Measurements from ENCODE around the gene TGM3.
A peak's percentile ranks its signal among the peaks of the same experiment; 100 is the strongest.

The TGM3 gene

DNA sequence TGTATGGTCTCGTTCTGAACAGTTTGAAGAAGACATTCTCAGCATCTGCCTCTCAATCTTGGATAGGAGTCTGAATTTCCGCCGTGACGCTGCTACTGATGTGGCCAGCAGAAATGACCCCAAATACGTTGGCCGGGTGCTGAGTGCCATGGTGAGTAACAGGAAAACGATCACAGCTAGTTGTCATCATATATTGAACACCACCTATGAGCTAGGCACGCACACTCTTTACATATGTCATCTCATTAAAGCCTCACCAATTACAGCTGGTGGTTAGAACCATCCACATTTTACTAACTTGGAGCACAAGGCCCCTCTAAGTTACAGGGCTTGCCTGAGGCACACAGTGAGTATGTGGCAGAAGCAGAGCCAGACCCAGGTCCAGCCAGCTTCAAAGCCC is 17.1 kb downstream of the TGM3 start:
- DNase-seq, result no peak

DNA sequence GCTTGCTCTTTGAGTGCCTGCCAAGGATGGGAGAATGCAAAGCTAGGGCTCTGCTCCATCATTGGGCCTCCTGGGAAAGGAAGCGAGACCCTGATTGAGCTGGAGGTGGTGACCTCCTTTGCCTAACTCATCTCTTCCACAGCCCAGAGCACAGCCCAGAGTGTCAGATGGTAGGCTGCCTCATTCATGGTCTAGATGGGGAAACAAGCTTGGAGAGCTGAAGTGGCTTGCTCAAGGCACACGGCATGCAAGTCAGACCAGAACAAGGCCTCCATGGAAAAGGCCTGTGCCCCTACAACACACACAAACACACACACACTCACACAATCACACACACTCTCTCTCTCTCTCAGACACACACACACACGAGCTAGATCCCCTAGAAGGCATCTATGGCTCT is 17.5 kb downstream of the TGM3 start:
- no peak for DNase-seq

DNA sequence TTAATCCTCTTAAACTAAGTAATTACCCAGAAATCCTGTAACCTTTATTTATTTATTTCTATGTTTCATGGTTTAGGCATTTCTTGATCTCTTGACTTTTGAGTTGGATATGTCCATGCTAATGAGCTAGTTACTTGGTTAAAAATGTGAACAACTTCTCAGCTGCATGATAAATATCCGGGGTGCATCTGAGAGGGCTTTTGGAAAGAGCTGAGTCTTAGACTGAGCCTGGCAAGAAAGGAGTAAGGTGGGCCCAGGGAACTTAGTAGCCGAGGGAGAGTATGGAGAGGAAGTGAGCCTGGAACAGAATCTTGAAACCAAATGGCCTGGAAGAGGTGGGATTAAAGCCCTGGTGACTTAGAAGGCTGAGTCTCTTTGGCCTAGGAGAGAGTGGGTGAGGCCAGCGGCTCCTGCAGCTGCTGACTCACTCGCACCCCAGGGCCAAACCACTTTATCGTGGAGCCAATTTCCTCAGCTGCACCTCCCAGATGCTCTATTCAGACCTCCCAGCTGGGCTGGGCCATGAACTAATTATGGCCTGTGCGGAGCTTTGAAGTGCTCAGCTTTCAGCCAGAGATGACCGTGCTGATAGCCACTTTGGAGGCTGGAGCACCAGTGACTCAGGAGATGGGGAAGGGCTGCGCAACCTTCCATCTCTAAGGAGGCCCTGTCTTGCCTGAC is 19.1 kb downstream of the TGM3 start:
- peak; percentile 62 for DNase-seq

DNA sequence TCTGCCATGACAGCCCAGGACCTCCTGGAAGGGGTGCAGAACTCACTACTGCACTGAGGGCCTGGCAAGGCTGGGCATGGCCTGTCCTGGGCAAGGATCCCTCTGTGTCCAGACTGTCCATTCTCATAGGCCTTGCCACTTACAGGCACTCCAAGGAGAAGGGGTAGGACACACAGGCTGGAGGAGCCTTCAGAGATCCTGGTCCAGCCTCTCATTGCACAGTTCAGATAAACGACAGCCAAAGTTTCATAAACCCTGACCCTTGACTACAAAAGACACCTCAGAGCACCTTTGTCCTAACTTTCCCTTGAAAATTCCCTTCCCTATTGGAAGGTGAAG is 19.6 kb downstream of the TGM3 start:
- DNase-seq, result no peak

DNA sequence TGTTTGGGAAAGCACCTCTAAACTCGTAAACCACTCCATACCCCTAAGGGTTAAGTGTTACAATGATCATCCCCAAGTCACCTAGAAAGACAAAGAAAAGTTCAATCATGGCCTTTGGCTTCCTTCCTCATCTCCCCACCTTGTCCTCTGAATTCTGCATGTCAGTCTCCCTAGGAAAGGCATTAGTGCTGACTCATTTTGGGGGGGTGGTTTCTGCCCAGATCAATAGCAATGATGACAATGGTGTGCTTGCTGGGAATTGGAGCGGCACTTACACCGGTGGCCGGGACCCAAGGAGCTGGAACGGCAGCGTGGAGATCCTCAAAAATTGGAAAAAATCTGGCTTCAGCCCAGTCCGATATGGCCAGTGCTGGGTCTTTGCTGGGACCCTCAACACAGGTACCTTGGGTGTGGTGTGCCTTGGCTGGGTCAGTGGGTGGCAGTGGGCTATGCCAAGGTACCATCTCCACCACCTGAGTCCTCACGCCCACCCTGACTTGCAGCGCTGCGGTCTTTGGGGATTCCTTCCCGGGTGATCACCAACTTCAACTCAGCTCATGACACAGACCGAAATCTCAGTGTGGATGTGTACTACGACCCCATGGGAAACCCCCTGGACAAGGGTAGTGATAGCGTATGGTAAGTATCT is 21.2 kb downstream of the TGM3 start:
- no peak for DNase-seq

DNA sequence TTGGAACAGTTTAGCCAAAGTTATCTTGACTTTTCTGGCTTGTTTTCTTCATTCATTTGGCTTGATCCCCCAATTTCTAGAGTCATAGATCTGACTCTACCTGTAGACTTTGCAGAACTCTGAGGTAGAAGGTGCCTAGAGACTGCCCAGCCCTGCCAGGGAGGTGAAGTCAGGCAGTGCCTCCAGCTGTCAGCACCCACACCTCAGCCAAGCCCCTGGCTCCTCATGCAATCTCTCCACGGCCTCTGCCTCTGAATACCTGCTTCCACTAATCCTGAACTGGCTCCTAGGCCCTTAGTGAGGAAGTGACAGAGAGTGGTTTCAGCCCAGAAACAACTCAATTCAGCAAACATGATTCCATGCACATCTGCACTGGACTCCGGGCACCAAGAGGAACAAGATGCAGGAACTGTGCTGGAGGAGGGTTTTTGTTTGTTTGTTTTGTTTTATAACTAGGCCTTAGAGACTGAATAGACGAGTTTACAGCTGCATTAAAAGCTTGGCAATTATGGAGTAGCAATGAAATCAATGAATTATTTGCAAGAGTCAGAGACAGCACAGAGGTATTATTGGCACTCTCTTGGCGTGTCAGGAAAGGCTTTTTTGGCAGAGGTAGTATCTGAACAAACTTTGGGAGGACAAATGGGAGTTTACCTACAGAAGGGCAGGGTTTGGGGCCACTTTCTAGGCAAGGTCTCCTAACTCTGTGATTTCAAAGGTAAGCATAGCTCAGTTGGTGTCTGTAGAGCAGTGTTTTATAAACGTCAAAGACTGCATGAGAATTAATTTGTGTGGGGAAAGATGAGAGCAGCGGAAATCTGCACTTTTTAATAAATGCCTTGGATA is 25.2 kb downstream of the TGM3 start:
- no peak for DNase-seq

DNA sequence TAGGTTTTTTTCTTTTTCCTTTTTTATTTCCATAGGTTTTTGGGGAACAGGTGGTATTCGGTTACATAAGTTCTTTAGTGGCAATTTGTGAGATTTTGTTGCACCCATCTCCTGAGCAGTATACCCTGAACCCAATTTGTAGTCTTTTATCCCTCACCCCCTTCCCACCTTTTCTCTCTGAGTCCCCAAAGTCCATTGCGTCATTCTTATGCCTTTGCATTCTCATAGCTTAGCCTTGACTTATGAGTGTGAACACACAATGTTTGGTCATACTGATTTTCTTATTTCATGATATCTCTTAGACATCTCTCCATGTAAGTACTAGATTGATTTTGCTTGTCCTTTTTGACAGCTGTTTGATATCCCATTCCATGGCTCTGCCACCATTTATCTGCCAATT is 27.2 kb downstream of the TGM3 start:
- no peak for DNase-seq

DNA sequence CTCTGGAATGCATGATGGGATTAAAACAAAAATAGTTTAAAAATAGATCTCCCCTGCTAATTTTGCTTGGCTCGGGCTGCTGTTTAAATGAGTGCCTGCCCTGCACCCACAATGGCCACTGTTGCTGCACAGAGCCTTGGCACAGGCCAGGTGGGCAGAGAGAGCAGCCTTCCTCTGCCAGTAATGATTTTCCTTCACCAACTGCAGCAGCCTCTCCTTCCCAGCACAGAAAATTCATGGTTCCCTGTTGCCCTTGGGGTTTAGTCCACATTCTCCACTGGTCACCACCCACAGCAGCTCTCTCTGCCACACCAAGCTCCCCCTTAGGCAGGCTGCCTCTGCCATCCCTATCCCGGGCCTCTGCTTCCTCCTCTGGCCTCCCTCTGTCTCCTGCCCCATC is 30.2 kb downstream of the TGM3 start:
- no peak for DNase-seq

DNA sequence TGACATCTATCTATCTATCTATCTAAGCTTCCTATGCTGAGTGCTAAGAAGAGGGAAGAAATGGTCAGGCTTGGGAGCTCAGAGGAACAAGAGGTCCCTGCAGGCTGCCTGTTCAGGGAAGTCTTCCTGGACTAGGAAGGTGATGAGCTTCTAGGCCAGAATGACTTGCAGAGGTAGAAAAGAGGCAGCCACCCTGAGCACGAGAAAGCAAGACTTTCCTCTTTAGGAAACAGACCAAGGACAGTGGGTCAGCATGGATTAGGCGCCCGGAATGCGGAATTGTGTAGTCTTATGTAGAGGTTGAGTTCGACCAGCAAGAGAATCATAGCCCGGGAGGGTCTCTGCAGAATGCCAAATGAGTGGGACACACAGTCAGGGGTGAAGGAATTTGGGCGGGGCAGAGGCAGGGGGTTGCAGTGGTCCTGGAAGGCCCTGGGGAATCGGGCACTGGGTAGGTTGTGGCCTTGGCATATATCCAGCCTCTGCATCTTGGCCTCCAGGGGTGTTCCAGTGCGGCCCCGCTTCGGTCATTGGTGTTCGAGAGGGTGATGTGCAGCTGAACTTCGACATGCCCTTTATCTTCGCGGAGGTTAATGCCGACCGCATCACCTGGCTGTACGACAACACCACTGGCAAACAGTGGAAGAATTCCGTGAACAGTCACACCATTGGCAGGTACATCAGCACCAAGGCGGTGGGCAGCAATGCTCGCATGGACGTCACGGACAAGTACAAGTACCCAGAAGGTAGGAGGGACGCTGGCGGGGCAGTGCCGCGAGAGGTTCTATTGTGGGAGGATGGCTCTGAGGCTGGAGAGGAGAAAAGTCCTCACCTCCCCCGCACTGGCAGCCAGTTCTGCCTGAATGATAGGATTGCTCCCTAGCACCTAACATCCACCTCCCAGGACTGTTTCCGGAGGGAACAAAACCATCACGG is 32.1 kb downstream of the TGM3 start:
- no peak for DNase-seq

DNA sequence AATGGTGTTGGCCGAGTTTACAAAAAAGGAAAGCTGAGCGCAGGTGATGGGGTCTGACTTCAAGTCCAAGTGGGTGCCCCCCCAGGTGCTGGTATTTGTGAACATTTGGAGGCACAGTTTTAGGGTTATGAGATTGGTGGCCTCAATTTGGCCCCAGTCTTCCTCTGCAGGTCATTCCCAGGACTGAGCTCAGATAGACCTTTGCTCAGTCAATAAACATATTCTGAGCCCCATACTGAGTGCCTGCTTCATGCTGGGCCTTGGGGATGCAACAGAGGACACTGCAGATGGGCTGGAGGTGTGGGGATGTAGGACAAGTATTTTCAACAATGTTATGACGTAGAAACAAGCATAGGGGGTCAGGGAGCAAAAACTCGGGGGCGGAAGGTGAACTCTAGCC is 33.5 kb downstream of the TGM3 start:
- DNase-seq, result no peak

DNA sequence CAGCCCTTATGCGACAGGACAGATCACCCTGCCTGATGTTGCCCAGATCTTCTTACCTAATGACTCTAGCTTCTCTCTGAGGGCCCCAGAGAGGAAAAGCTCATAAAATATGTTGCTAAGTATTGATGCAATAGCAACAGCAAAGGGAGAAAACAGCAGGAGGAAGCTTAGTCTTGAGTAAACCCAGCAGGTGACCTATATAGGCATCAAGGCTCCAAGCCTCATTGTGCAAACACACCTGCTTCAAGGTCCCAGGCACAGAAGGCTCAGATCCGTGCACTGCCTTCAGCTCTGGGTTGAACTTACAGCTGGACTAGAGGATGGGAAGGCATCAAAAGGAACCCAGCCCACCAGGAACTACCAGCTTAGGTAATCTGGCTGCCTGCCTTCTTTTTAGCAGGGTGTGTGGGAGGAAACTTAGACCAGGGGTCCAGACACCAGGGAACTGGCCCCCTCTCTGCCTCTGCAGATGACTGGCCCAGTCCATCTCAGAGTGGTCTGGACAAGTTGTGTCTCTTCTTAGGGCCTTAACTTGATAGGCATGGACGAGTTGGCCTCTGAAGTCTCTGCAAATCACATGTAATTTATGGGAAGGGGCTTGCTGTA is 34.4 kb downstream of the TGM3 start:
- peak; percentile 55 for DNase-seq

DNA sequence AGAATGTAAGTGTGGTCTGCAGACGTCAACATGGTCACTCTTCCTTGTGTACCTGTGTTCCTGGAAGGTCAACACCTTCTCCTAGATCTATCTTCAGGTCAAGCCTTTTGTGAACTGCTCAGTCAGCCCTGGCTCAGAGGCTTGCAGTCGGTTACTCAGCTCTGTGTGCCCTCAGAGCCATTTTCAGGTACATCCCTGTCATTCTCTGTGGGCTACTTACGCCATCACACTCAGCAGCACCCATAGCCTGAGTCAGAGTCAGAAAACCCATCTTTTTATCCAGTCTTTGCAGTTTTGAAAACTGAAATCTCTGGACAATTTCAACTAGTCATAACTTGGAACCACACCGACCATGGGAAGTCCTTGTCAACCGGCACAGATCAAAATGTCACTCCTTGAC is 35.3 kb downstream of the TGM3 start:
- no peak for DNase-seq

DNA sequence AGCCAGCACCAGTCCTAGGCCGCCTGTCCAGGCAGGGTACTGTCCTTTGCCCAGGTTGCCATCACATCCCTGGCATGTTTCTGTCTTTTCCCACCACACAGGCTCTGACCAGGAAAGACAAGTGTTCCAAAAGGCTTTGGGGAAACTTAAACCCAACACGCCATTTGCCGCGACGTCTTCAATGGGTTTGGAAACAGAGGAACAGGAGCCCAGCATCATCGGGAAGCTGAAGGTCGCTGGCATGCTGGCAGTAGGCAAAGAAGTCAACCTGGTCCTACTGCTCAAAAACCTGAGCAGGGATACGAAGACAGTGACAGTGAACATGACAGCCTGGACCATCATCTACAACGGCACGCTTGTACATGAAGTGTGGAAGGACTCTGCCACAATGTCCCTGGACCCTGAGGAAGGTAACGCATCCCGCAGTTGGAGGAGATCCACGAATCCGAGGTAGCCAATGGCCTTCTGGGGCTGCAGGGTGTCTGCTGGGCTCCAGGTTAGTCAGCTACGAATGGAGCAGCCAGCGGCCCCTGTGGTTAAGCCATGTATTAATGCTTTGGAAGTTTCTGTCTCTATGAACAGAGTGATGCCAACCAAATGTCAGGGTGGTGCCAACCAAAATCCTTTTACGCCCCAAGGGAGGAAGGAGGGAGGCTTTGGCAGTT is 36.2 kb downstream of the TGM3 start:
- DNase-seq, result no peak

DNA sequence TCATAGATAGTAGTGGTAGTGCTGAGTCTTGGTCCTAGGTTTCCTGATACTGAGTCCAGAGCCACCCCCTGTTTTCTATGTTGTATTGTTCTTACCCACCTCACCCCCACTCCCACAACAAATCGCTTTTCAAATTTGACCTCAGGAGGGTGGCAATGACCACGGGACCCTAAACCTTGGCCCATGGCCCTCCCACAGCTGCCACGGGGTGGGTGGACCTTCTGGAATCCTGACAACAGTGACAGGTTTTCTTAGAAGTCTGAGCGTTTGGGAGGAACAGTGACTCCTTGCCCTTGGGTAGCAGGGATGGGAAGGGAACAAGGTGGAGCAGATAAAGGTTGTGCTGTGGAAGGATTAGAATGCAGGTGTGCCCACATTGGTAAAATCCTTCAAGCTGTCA is 36.9 kb downstream of the TGM3 start:
- DNase-seq, result no peak

DNA sequence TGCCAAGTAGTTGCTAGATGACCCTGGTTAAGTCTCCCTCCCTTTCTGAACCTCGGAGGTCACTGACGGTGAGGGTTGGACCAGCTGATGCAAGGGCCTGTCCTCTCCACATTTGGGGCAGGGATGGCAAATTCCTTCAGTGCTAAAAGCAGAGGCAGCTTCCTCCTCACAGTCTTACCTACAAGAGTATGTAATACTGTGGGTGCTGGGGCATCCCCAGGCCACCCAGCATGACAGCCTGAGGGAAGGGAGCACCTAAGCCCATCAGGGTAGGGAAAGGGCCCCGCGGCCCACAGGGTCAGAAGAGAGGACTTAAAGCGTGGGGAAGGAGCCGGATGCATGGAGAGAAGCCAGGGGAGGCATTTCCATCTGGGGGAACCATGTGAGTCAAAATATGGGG is 38.0 kb downstream of the TGM3 start:
- DNase-seq, result no peak

DNA sequence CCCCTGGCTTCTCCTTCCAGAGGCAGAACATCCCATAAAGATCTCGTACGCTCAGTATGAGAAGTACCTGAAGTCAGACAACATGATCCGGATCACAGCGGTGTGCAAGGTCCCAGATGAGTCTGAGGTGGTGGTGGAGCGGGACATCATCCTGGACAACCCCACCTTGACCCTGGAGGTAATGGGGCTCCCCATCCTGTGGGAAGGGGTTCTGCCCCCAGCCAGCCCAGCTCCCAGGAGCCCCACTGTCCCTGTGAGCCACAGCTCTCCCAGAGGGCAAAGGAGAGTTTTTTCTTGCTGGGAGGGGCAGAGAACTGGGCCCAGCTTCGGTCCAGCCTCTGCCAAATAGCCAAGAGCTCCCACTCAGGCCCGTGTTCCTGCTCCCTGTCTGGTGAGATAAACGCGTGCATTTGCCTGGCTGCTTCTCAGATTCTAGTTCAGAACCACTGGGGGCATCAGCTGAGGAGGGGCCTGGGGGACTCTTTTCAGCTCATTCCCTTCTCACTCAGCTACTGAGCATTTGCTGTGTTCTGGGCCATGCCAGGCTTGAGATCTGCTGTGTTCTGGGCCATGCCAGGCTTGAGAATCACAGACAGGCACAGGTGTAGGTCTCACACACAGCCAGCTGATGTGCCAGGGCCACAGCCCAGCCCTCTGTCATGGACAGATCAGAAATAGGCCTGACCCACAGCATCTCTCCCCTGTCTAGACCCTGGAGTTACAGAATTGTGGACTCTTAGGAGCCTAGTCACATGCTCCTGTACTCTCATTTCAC is 39.5 kb downstream of the TGM3 start:
- DNase-seq, result no peak

DNA sequence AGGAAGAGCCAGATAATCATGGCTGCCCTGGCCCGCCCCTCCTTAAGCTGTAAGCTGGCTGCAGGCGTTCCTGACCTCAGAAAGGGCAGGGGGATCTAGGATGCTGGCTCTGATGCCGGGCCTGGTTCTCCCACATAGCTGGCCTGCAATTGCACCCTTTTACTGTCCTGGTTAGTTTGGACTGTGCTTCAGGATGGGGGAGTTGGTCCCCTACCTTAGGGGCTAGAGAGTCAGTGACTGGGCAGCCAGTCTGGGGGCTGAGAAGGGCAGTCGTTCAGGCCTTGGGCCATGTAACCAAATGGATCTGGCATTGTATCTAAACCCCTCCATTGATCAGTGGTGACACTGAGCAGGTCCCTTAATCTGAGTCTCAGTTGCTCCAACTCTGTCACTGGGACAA is 40.7 kb downstream of the TGM3 start:
- DNase-seq, result no peak

DNA sequence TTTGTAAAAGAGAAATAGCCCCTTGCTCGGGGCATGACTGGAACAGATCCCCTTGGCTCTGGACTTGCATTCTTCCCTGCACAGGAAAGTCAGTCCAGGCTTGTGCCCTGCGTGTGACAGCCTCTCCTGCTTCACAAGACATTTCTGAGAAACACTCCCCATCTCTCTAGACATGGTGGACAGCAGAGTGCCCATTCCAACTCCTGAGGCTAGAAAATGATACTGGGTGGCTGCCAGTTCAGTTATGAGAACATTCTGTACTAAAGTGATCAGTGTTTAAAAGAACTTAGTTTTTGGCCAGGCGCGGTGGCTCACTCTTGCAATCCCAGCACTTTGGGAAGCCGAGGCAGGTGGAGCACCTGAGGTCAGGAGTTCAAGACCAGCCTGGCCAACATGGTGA is 41.3 kb downstream of the TGM3 start:
- DNase-seq, result no peak

DNA sequence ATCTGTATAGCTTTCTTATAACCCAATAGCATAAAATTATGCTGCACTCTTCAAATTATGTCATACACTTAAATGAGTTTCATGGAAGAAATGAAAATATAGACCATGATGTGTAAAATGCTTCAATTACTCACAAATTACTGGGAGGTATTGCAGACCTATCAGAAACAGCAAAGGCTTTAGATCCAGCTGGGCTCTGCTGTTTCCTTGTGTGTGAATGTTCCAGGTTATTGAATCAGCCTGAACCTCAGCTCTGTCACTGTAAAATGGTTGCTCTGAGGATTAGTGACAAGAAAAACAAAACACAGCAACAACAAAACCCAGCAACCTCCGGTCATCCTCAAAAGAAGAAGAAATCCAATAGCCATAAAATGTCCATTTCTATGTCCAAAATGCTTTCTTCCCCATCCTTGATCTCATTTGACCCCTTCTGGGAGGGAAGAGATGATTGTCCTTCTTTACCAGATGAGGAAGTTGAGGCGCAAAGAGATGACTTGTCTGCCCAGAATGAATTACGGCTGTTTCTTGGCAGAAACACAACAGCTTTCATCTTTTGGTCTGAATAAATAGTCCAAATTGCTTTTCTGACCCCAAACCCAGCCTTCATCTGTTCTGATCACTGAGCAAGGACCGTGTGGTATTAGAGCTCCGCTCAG is 42.7 kb downstream of the TGM3 start:
- DNase-seq, result no peak

DNA sequence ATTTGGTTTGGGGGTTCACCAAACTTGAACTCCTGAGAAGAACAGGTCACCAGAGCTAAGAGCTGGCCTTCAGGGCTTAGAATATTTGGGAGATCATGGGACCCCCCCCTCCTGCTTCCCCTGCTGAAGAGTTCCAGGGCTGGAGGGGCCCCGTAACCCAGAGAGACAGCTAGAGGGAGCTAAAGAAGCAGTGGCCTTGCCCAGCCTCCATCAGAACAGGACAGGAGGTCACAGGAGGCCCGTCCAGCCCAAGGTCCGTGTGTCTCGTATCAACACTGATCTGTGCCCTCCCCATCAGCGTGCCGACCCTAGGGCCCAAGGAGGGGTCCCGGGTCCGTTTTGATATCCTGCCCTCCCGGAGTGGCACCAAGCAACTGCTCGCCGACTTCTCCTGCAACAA is 44.3 kb downstream of the TGM3 start:
- DNase-seq, result no peak

DNA sequence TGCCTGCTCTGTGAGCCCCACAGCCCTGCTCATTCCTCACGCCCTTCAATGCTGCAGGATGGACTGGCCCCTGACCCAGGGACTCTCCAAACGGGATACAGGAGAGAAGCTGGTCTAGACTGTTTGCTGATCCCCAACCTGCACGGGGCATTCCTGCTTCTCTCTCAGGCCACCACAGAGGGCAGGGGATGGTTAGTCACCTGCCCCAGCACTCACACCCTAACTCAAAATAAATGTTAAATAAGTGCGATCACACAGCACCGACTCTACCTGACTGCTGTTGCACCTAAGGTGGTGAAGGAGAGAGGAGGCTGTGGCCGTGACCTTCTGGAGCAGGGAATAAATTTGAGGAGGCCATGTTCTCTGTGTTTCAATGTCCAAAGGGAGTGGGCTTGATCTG is 45.0 kb downstream of the TGM3 start:
- DNase-seq, result no peak
